Measurements from ENCODE around the gene HCN2. TPM values are rescaled to one million over a fixed set of nuclear protein-coding genes. Genes with fewer than 3 reads are reported as not detected.
A peak's percentile ranks its signal among the peaks of the same experiment; 100 is the strongest.

HCN2 gene
- total RNA-seq, 4 donors from 2014 or later = 0.15 to 0.57 (median 0.29) TPM; not detected in 1

GRCh38 chr19:543910-544608 is 45.6 kb upstream of the HCN2 start, which contains the start of gene GZMM:
Gene GZMM, plus strand, starts transcription at chr19:544053. Its CDS starts 19 bp downstream, at chr19:544072.
- Histone ChIP-seq H3K4me3 (peak within 1 kb of the TSS in 2 of 4 donors; percentile 21 to 26), H3K9me3 (no peaks in the 10 kb centered on the region), H3K4me1 (peaks cover 0 to 4% (median 0%) of the 10 kb centered on the region in 3 donors), H3K36me3 (peaks cover 0 to 35% (median 25%) of the 10 kb centered on the region in 3 donors), H3K27me3 (peaks cover 0 to 11% (median 0%) of the 10 kb centered on the region in 4 donors), H3K27ac (no peak within 1 kb of the TSS)
- WGBS, 2 donors = 39 to 54% methylated on average over 7 to 16 of the region's 31 CpGs
- no peak for TF ChIP-seq CTCF (IDR thresholded peaks at IDR 0.05)
- TF ChIP-seq POLR2A (IDR thresholded peaks at IDR 0.05) = no peak
- no peak for DNase-seq
- intact Hi-C loops (cut with DNase I) = no loop called here

GRCh38 chr19:547117-547516 is 42.6 kb upstream of the HCN2 start:
- H3K9me3 ChIP-seq = no peaks in the 10 kb centered on the region
- no peak overlapping the region for H3K4me3 ChIP-seq
- TF ChIP-seq POLR2A (IDR thresholded peaks at IDR 0.05) (no peak), CTCF (IDR thresholded peaks at IDR 0.05) (no peak)
- no peak for DNase-seq
- peaks cover 0 to 33% (median 0%) of the 10 kb centered on the region in 4 donors for H3K27me3 ChIP-seq
- 79 to 91% methylated on average over 3 of the region's 15 CpGs for WGBS, 2 donors
- H3K27ac ChIP-seq = no peak overlapping the region
- peaks cover 0 to 10% (median 0%) of the 10 kb centered on the region in 3 donors for H3K4me1 ChIP-seq
- peaks cover 0 to 12% (median 5%) of the 10 kb centered on the region in 3 donors for H3K36me3 ChIP-seq
- intact Hi-C loops (cut with DNase I) = no loop called here

GRCh38 chr19:547836-548720 is 41.6 kb upstream of the HCN2 start:
- H3K27me3 ChIP-seq = peaks cover 0 to 40% (median 0%) of the 10 kb centered on the region in 4 donors
- TF ChIP-seq POLR2A (IDR thresholded peaks at IDR 0.05) (no peak), CTCF (IDR thresholded peaks at IDR 0.05) (no peak)
- H3K36me3 ChIP-seq = peaks cover 0 to 3% (median 0%) of the 10 kb centered on the region in 3 donors
- 79% methylated on average over 7 to 17 of the region's 26 CpGs for WGBS, 2 donors
- H3K9me3 ChIP-seq = no peaks in the 10 kb centered on the region
- H3K27ac ChIP-seq = no peak overlapping the region
- H3K4me1 ChIP-seq = peaks cover 0 to 10% (median 0%) of the 10 kb centered on the region in 3 donors
- no peak overlapping the region for H3K4me3 ChIP-seq
- intact Hi-C loops (cut with DNase I) = no loop called here
- DNase-seq = no peak

- H3K9me3 ChIP-seq = no peaks in the 10 kb centered on the region
- TF ChIP-seq CTCF (IDR thresholded peaks at IDR 0.05) = no peak
- WGBS, 2 donors = 52 to 88% methylated on average over 5 to 12 of the region's 52 CpGs
- H3K4me1 ChIP-seq = peaks cover 0 to 6% (median 0%) of the 10 kb centered on the region in 3 donors
- H3K27ac ChIP-seq = no peak overlapping the region
- no peak for DNase-seq
- peaks cover 0 to 40% (median 0%) of the 10 kb centered on the region in 4 donors for H3K27me3 ChIP-seq
- intact Hi-C loops (cut with DNase I) = no loop called here
- H3K4me3 ChIP-seq = no peak overlapping the region
- no peaks in the 10 kb centered on the region for H3K36me3 ChIP-seq
These were observed 40.5 kb upstream of the HCN2 start for GRCh38 chr19:548886-549830.
